IMR-90 (cell line): Measurements from ENCODE around the gene CDCP2. TPM values are rescaled to one million over a fixed set of nuclear protein-coding genes. Genes with fewer than 3 reads are reported as not detected.

Experiments used
- ATAC-seq: fragments of 200-7000 bp; cut with Tn5 transposase; 2 replicates; pipeline ENCODE4 v1.9.1; 2020; ENCODE audit warnings: low read depth, mild to moderate bottlenecking, moderate library complexity
- BruUV-seq: library from RNA; stranded (reverse); fragments of 400-500 nt; replicated peaks from 2 replicates; lab custom pipeline; 2021; lab: Mats Ljungman, UMichigan
- CTCF ChIA-PET: fragments of 300-600 bp; formaldehyde crosslinking; extraction: SDS; loops from one replicate; lab custom pipeline; 2021; ENCODE audit warnings: antibody characterized with exemption; lab: Yijun Ruan, JAX
- POLR2A ChIA-PET: fragments of 300-600 bp; sonication (Branson Sonifier 250); formaldehyde crosslinking; loops from one replicate; lab custom pipeline; 2022; ENCODE audit warnings: antibody characterized with exemption; ENCODE audit not compliant: unreplicated experiment; lab: Charles Lee
- DNase-seq: peaks from one replicate; pipeline ENCODE4 v3.0.0; 2013
- H2AFZ ChIP-seq: replicated peaks from 2 replicates; pipeline ENCODE3; 2013; ENCODE audit warnings: low read length, mild to moderate bottlenecking; ENCODE audit not compliant: poor library complexity
- H2AK5ac ChIP-seq: 2 replicates; pipeline ENCODE4 v1.6.1; 2013; ENCODE audit warnings: low read depth, low read length, inconsistent platforms
- H2AK9ac ChIP-seq: replicated peaks from 2 replicates; pipeline ENCODE3; 2013; ENCODE audit warnings: mild to moderate bottlenecking, low read depth, low read length, moderate library complexity; ENCODE audit not compliant: poor library complexity
- H2BK120ac ChIP-seq: 2 replicates; pipeline ENCODE4 v1.6.1; 2013; ENCODE audit warnings: low read depth, low read length, inconsistent platforms
- H2BK15ac ChIP-seq: 3 replicates; pipeline ENCODE4 v1.6.1; 2013; ENCODE audit warnings: low read depth, low read length, inconsistent platforms
- H2BK20ac ChIP-seq: 2 replicates; pipeline ENCODE4 v1.6.1; 2013; ENCODE audit warnings: low read depth, mild to moderate bottlenecking, inconsistent platforms, low read length, moderate library complexity
- H2BK5ac ChIP-seq: 2 replicates; pipeline ENCODE4 v1.6.1; 2013; ENCODE audit warnings: mild to moderate bottlenecking, low read depth, low read length, inconsistent platforms; ENCODE audit not compliant: poor library complexity, severe bottlenecking
- H3K14ac ChIP-seq: replicated peaks from 2 replicates; pipeline ENCODE4 v1.6.1; 2013; ENCODE audit warnings: low read depth, low read length, inconsistent platforms
- H3K18ac ChIP-seq: 2 replicates; pipeline ENCODE4 v1.6.1; 2013; ENCODE audit warnings: low read depth, low read length, control low read depth
- H3K23ac ChIP-seq: 2 replicates; pipeline ENCODE4 v1.6.1; 2013; ENCODE audit warnings: low read depth, low read length, inconsistent platforms
- H3K27ac ChIP-seq: 2 replicates; pipeline ENCODE4 v1.5.1; 2013; ENCODE audit warnings: mild to moderate bottlenecking, control low read depth, low read length; ENCODE audit not compliant: insufficient read depth
- H3K27me3 ChIP-seq: 2 replicates; pipeline ENCODE4 v1.6.1; 2013; ENCODE audit warnings: low read length; ENCODE audit not compliant: control insufficient read depth, insufficient read depth
- H3K36me3 ChIP-seq: 2 replicates; pipeline ENCODE4 v1.6.1; 2013; ENCODE audit warnings: low read length, mixed read lengths; ENCODE audit not compliant: control insufficient read depth, insufficient read depth
- H3K4ac ChIP-seq: 2 replicates; pipeline ENCODE4 v1.6.1; 2013; ENCODE audit warnings: low read depth, low read length, inconsistent platforms
- H3K4me1 ChIP-seq: 2 replicates; pipeline ENCODE4 v1.6.1; 2013; ENCODE audit warnings: low read length, mixed read lengths; ENCODE audit not compliant: control insufficient read depth, insufficient read depth
- H3K4me2 ChIP-seq: 2 replicates; pipeline ENCODE4 v1.6.1; 2013; ENCODE audit warnings: low read depth, mild to moderate bottlenecking, control low read depth, low read length, moderate library complexity
- H3K4me3 ChIP-seq: 2 replicates; pipeline ENCODE4 v1.5.1; 2013; ENCODE audit warnings: low read depth, mild to moderate bottlenecking, control low read depth, low read length, moderate library complexity; ENCODE audit not compliant: insufficient read depth
- H3K56ac ChIP-seq: 2 replicates; pipeline ENCODE4 v1.6.1; 2013; ENCODE audit warnings: low read length, inconsistent platforms; ENCODE audit not compliant: insufficient read depth; ENCODE audit errors: extremely low read depth
- H3K79me1 ChIP-seq, 2 experiments: 2 replicates each; pipeline ENCODE4 v1.6.1; 2013; ENCODE audit warnings: low read length in 2 of 2, inconsistent platforms in 1 of 2, low read depth in 1 of 2
- H3K9ac ChIP-seq: 2 replicates; pipeline ENCODE4 v1.6.1; 2013; ENCODE audit warnings: low read depth, low read length, control low read depth
- H3K9me1 ChIP-seq: 2 replicates; pipeline ENCODE4 v1.6.1; 2013; ENCODE audit warnings: low read length, inconsistent platforms; ENCODE audit not compliant: insufficient read depth
- H3K9me3 ChIP-seq: 2 replicates; pipeline ENCODE4 v1.6.1; 2013; ENCODE audit warnings: low read length; ENCODE audit not compliant: control insufficient read depth, insufficient read depth
- H4K20me1 ChIP-seq: 2 replicates; pipeline ENCODE4 v1.6.1; 2013; ENCODE audit warnings: low read length, inconsistent platforms; ENCODE audit not compliant: insufficient read depth
- H4K5ac ChIP-seq: 2 replicates; pipeline ENCODE4 v1.6.1; 2013; ENCODE audit warnings: mild to moderate bottlenecking, low read depth, low read length, control low read depth
- H4K8ac ChIP-seq, 2 experiments: 2 replicates each; pipeline ENCODE4 v1.6.1; 2013; ENCODE audit warnings: low read depth in 2 of 2, low read length in 2 of 2, control low read depth in 1 of 2, inconsistent platforms in 1 of 2
- H4K91ac ChIP-seq: 2 replicates; pipeline ENCODE4 v1.6.1; 2013; ENCODE audit warnings: low read depth, low read length, inconsistent platforms; ENCODE audit not compliant: insufficient read depth
- CEBPB ChIP-seq: IDR thresholded peaks from 2 replicates; pipeline ENCODE4 v1.6.1; 2012; ENCODE audit warnings: low read depth, low read length, improper control_type of control experiment
- ELK1 ChIP-seq: fragments of 150-350 bp; IDR thresholded peaks from 2 replicates; pipeline ENCODE4 v1.6.1; 2016; ENCODE audit warnings: low read depth, mild to moderate bottlenecking, low read length, moderate library complexity, borderline replicate concordance
- MAFK ChIP-seq: IDR thresholded peaks from 2 replicates; pipeline ENCODE4 v1.6.1; 2012; ENCODE audit warnings: low read depth, low read length, improper control_type of control experiment
- SMC3 ChIP-seq: fragments of 150-350 bp; IDR thresholded peaks from 2 replicates; pipeline ENCODE4 v1.6.1; 2016; ENCODE audit warnings: low read depth, mild to moderate bottlenecking, antibody characterized with exemption, low read length, moderate library complexity
- WGBS, 2 experiments: methylation state at CpG; one replicate each; pipeline versions ENCODE4 v1.1.5 to v1.1.7; 2013; ENCODE audit warnings: missing lambda C conversion rate in 2 of 2; ENCODE audit not compliant: insufficient read length in 1 of 2; ENCODE audit errors: extremely low coverage in 2 of 2; 5-methylcytosine and 5-hydroxymethylcytosine counted together
- dilution Hi-C: fragments of 300-500 bp; cut with HindIII; formaldehyde crosslinking; loops from one replicate; pipeline ENCODE4 v1.14.3; 2018; ENCODE audit warnings: low sequenced_read_pairs; ENCODE audit not compliant: unreplicated experiment
- in situ Hi-C: fragments of 300-500 bp; cut with MboI; formaldehyde crosslinking; loops from 3 replicates; pipeline ENCODE4 v1.14.3; 2019; ENCODE audit warnings: low sequenced_read_pairs, inconsistent platforms, mixed read lengths
- intact Hi-C: fragments of 100-400 bp; cut with micrococcal nuclease; formaldehyde crosslinking; loops from 2 replicates; pipeline ENCODE4 v1.10.0; 2022
- polyA plus RNA-seq, 3 experiments: library from polyadenylated mRNA; depleted of rRNA; stranded (reverse); fragments of >200 nt; gene quantifications; 2 replicates each; pipeline ENCODE4 v1.2.3, GENCODE V29; 2012; ENCODE audit warnings: low replicate concordance in 1 of 3
- total RNA-seq: library from RNA; depleted of rRNA; stranded (reverse); fragments of >200 nt; gene quantifications from 2 replicates; pipeline ENCODE4 v1.2.3, GENCODE V29; 2012

The CDCP2 gene
- total and polyA plus RNA-seq, 2 of the 4 experiments (the other 2 are of a cell fraction), result not detected

- Histone ChIP-seq H4K20me1 (no peaks in the 10 kb centered on the region), H2AK9ac (no peak overlapping the region), H4K8ac (no peak overlapping the region), H2BK15ac (no peak overlapping the region), H3K4me1 (peaks cover 3% of the 10 kb centered on the region), H3K79me1 (no peaks in the 10 kb centered on the region), H3K9me1 (peaks cover 8% of the 10 kb centered on the region; the same call in 1 of the 2 replicates), H3K14ac (no peak overlapping the region), H3K18ac (no peak overlapping the region), H3K4ac (no peak overlapping the region), H3K27me3 (peaks cover 8% of the 10 kb centered on the region; the same call in 1 of the 2 replicates), H3K56ac (no peak overlapping the region), H4K5ac (no peak overlapping the region), H3K27ac (no peak overlapping the region), H2BK20ac (no peak overlapping the region), H2AK5ac (no peak overlapping the region), H3K23ac (no peak overlapping the region), H3K36me3 (no peaks in the 10 kb centered on the region), H3K4me3 (no peak overlapping the region), H3K4me2 (no peak overlapping the region), H4K91ac (no peak overlapping the region), H3K9me3 (no peaks in the 10 kb centered on the region), H3K9ac (no peak overlapping the region), H2AFZ (no peak overlapping the region), H2BK120ac (no peak overlapping the region), H2BK5ac (no peak overlapping the region)
- ATAC-seq, result no peak
- no peak for TF ChIP-seq MAFK
- TF ChIP-seq ELK1, result no peak
- TF ChIP-seq CEBPB, result no peak
- no peak for TF ChIP-seq SMC3
- no peak for DNase-seq
- WGBS, 2 experiments, result no CpG with 5 or more reads among the region's 3 CpGs
- dilution Hi-C loops (no loop called here), intact Hi-C loops (no loop called here), in situ Hi-C loops (no loop called here)
- BruUV-seq, result no TSS peak
- ChIA-PET CTCF (no interaction called here), POLR2A (no interaction called here)
Observed at GRCh38 chr1:54163051-54163450, 10.3 kb upstream of the CDCP2 start.
